Measurements from ENCODE around the gene RASD1. TPM values are rescaled to one million over a fixed set of nuclear protein-coding genes. Genes with fewer than 3 reads are reported as not detected.
A peak's percentile ranks its signal among the peaks of the same experiment; 100 is the strongest.

The RASD1 gene, protein sequence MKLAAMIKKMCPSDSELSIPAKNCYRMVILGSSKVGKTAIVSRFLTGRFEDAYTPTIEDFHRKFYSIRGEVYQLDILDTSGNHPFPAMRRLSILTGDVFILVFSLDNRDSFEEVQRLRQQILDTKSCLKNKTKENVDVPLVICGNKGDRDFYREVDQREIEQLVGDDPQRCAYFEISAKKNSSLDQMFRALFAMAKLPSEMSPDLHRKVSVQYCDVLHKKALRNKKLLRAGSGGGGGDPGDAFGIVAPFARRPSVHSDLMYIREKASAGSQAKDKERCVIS
- 6.6 and 7.5 TPM in 2 replicates for total RNA-seq

DNA sequence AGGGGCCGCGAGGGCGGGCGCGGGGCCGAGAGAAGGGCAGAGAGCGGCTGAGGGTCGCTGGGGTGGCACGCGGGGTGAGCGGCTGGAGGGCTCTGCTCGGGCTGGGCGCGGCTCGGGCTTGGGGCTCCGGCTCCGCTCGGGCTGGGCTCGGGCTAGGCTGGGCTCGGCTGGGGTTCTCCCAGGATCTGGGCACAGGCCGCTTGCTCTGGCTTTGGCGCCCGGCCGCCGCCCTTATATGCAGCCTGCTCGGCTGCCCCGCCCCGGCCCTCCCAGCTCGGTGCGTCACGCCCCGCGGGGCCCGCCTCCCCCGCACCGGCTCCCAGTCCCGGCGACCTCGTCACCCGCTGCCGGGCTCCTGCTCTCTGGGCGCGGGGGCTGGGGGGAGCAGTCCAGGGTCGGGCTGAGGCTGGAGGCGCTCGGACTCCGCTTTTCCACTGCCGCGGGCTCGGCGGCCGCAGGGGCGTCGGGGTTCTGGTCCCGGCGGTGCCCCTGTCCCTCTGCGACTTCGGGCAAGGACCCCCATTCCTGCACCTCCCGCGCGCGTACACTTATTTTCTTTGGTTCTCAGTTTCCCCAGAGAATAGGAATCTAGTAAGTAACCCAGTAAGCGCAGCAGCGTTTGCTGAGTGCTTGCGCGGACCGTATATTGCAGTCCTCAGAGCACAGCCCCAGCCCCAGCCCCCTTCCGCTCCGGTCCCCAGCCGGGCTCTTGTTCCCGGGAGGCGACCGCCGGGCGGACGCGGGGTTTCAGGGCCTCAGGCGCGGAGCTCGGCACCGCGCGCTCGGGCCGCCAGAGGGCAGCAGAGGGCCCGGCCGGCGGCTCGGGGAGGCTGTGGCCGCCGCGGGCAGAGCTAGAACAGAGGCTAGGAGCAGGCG, at the start of gene RASD1:
RASD1 (minus strand) TSS at position 207 of the 876 bp plus-strand sequence. CDS start 214 bp downstream, outside the sequence.
- Mint-ChIP-seq H3K27ac (peak within 1 kb of the TSS; percentile 72), H3K4me3 (peak within 1 kb of the TSS; percentile 77)

DNA sequence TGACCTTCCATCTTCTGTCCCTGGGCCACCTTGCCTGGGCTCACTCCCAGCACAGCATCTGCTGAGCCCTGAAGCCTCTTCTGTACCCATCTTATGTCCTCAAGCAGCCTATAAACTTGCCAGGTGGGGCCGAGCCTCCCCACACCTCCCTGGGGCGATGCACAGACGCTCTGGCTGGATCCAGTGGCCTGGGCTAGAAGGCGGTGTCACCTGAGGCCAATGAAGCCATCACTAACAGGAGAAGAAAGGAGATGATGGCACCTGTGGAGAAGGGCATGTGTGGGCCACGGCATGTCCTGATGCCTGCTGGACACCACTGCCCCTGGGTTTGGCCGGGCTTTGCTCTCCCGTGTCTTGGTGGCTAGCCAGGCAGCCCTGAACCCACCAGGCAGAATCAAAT, 49.8 kb upstream of the RASD1 start:
- Mint-ChIP-seq H3K27ac (no peak overlapping the region), H3K36me3 (ENCODE audit: low read depth) (no peaks in the 10 kb centered on the region), H3K4me1 (no peaks in the 10 kb centered on the region), H3K27me3 (no peaks in the 10 kb centered on the region), H3K9me3 (no peaks in the 10 kb centered on the region), H3K4me3 (no peak overlapping the region)
- no peak for DNase-seq
- intact Hi-C loops (cut with micrococcal nuclease), result no loop called here

More for the DNA sequence above, at the start of gene RASD1:
- intact Hi-C loops (cut with micrococcal nuclease), result loop anchor here (1.0 to 10.0 kb wide), 9 partner anchors 19 to 538 kb away; partner anchors contain the start of genes ATPAF2, GID4 and PEMT
- Mint-ChIP-seq H3K36me3 (ENCODE audit: low read depth) (peaks cover 20% of the 10 kb centered on the region), H3K4me1 (peaks cover 11% of the 10 kb centered on the region), H3K27me3 (peaks cover 21% of the 10 kb centered on the region), H3K9me3 (no peaks in the 10 kb centered on the region)
- peak; percentile 95 for DNase-seq

DNA sequence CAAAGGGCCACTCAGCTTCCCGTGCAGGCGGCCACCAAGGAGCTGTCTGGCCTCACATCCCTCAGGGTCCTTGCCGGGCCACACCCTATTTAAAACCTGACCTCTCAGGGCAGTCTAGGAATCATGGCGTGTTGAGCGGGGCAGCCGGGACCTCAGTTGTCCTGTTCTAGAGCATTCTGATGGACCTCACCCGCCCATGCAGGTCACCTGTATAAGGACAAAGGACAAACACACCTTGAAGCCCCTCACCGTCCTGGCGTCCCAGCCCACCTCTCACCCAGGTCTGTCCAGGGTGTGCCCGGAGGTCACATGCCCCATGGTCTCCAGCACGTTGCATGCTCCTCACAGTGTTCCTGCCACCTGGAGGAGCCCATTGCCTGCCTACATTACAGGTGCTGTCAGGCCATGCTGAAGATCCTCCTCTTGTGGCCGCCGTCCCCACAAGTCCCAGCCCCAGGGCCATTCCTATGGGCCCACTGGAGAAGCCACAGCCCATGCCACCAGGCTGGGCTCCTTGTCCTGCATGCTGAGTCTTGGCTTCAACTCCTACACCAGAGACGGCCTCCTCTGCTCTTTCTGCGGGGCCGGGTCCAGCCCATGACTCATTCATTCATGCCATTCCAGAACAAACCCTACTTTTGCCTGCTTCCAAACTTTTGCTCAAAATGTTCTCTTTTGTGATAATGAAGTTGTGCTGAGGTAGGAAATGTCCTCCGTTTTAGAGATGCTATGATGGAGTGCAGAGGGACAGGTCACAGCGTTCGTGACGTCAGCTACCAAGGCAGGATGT, 49.0 kb upstream of the RASD1 start:
- Mint-ChIP-seq H3K9me3 (no peaks in the 10 kb centered on the region), H3K36me3 (ENCODE audit: low read depth) (no peaks in the 10 kb centered on the region), H3K4me1 (no peaks in the 10 kb centered on the region), H3K4me3 (no peak overlapping the region), H3K27me3 (no peaks in the 10 kb centered on the region), H3K27ac (no peak overlapping the region)
- DNase-seq, result no peak
- intact Hi-C loops (cut with micrococcal nuclease), result no loop called here

DNA sequence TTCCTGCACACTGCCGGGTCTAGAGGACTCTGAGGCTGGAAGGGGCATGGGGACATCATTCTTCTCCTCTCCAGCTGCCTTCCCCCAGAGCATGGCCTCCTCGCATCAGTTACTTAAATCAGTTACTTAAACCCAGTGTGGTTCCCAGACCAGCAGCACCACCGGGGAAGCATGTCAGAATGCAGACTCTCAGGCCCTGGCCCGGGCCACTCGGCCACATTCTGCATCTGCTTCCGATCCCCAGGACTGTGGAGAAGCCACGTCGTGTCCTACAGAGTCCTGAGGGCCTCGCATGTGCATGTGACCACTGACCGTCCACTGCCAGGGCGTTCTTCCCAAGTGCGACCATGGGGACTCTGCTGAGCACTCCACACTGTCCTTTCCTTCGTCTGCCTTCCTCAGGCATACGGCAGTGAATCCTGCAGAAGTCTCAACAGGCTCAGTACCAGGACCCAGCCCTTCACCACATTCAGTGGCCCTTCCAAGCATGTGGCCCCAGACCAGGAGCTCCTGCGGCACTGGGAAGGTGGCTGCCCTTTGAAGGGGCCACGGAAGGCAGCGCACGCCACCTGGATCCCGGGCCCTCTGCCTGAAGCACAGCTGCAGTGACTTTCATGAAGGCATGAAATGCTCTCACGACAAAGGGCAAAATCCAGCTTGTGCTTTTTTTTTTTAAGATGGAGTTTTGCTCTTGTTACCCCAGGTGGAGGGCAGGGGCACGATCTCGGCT, 46.9 kb upstream of the RASD1 start:
- H3K27me3 Mint-ChIP-seq, result no peaks in the 10 kb centered on the region
- intact Hi-C loops (cut with micrococcal nuclease), result no loop called here
- no peak overlapping the region for H3K4me3 Mint-ChIP-seq
- DNase-seq, result no peak
- H3K4me1 Mint-ChIP-seq, result no peaks in the 10 kb centered on the region
- no peaks in the 10 kb centered on the region for H3K9me3 Mint-ChIP-seq
- H3K27ac Mint-ChIP-seq, result no peak overlapping the region
- no peaks in the 10 kb centered on the region for H3K36me3 Mint-ChIP-seq (ENCODE audit: low read depth)

DNA sequence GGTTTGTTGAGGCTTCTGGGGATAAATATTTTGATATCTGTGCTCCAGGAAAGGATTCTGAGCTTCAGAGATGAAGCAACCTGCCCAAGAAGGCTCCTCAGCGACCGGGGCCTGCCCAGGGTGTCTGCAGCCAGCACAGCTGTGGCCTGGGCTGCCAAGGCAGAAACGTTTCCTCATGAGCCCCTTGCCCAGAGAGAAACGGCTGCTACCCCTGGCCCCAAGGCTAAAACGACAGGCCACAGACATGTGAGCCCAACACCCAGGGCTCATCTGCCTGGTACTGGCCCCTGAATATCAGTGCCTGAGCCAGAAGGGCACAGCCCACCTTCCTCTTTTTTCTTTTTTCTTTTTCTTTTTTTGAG, 45.4 kb upstream of the RASD1 start:
- DNase-seq, result no peak
- intact Hi-C loops (cut with micrococcal nuclease), result no loop called here
- Mint-ChIP-seq H3K27ac (no peak overlapping the region), H3K4me3 (no peak overlapping the region), H3K27me3 (no peaks in the 10 kb centered on the region), H3K9me3 (no peaks in the 10 kb centered on the region), H3K4me1 (no peaks in the 10 kb centered on the region), H3K36me3 (ENCODE audit: low read depth) (no peaks in the 10 kb centered on the region)

DNA sequence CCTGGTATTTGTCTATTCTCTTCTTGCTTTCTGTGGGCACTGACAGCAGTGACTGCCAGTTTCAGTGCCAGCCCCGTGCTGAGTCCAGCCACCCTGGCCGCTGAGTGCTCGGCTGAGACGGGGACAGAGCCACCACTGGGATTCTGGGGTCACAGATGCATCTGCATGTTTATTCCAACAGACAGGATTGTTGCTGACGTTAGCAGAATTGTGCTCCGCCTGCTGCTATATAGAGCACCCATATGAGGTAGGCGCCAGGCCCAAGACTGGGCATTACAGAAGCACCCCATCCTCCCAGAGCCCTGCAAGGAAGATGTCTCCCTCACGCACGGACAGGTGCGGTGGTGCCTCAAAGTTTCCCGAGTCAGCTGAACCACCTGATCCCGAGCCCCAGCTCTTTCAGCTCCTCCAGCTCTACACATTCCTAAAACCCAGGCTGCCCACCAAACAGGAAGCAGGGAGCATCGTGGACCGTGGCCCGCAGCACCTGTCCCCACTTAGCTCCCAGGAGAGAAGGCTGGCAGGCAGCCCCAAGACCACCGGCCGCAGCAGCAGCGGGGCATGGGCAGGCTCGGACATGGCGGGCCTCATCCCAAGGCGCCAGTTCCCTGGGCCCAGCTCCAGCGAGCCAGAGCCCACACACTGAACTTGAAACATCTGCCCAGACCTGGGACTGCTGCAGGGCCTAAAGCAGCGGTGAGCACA, 44.9 kb upstream of the RASD1 start:
- Mint-ChIP-seq H3K27me3 (no peaks in the 10 kb centered on the region), H3K4me3 (no peak overlapping the region), H3K36me3 (ENCODE audit: low read depth) (no peaks in the 10 kb centered on the region), H3K4me1 (no peaks in the 10 kb centered on the region), H3K9me3 (no peaks in the 10 kb centered on the region), H3K27ac (no peak overlapping the region)
- intact Hi-C loops (cut with micrococcal nuclease), result no loop called here
- DNase-seq, result no peak

DNA sequence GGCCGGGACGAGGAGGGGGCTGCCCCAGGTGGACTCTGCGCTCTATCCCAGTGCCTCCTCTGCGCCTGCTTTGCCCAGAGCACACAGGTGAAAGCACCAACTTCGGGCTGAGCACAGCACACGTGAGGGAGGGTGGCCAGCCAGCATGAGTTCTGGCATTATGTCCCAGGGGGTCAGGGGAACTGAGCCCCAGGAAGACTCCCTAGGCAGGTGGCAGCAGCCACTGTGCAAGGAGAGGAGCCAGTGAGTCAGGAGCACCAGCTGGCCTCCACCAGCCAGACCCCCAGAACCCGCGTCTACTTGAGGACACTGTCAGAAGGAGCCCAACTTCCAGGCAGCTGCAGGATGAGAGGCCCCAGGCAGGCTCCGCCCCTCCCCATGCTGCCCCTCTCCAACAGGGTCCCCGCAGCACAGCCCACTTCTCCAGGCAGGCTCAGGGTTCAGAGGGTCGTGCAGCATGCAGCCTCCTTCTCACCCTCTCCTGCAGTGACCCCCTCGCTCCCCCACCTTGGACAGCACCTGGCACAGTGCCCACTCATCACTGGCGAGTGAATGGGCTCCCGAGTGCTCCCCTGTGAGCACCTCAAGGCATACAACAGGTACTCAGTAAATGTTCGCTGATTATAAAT, 44.2 kb upstream of the RASD1 start:
- Mint-ChIP-seq H3K36me3 (ENCODE audit: low read depth) (no peaks in the 10 kb centered on the region), H3K4me3 (no peak overlapping the region), H3K27ac (no peak overlapping the region), H3K4me1 (no peaks in the 10 kb centered on the region), H3K27me3 (no peaks in the 10 kb centered on the region), H3K9me3 (no peaks in the 10 kb centered on the region)
- intact Hi-C loops (cut with micrococcal nuclease), result no loop called here
- DNase-seq, result no peak

DNA sequence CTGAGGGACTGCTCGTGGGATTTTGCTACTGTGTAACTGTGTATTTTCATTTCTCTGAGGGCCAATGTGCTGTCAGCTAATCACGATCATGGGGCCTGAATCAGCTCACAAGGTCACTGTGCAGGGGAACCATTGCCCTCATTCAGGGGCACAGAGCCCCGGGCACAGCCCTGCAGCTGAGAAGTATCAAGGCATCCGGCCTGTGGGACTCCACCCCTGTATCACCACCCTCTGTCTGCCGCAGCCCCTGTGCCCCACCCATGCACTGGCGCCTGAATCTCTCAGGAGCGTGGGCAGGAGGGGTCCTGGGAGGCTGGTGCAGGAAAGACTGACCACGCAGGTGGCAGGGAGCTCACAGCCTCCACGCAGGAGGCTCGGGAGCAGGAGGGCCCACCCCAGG, 43.4 kb upstream of the RASD1 start:
- no peak overlapping the region for H3K27ac Mint-ChIP-seq
- no peaks in the 10 kb centered on the region for H3K36me3 Mint-ChIP-seq (ENCODE audit: low read depth)
- no peak overlapping the region for H3K4me3 Mint-ChIP-seq
- no peak for DNase-seq
- no peaks in the 10 kb centered on the region for H3K4me1 Mint-ChIP-seq
- H3K27me3 Mint-ChIP-seq, result no peaks in the 10 kb centered on the region
- no peaks in the 10 kb centered on the region for H3K9me3 Mint-ChIP-seq
- intact Hi-C loops (cut with micrococcal nuclease), result no loop called here

DNA sequence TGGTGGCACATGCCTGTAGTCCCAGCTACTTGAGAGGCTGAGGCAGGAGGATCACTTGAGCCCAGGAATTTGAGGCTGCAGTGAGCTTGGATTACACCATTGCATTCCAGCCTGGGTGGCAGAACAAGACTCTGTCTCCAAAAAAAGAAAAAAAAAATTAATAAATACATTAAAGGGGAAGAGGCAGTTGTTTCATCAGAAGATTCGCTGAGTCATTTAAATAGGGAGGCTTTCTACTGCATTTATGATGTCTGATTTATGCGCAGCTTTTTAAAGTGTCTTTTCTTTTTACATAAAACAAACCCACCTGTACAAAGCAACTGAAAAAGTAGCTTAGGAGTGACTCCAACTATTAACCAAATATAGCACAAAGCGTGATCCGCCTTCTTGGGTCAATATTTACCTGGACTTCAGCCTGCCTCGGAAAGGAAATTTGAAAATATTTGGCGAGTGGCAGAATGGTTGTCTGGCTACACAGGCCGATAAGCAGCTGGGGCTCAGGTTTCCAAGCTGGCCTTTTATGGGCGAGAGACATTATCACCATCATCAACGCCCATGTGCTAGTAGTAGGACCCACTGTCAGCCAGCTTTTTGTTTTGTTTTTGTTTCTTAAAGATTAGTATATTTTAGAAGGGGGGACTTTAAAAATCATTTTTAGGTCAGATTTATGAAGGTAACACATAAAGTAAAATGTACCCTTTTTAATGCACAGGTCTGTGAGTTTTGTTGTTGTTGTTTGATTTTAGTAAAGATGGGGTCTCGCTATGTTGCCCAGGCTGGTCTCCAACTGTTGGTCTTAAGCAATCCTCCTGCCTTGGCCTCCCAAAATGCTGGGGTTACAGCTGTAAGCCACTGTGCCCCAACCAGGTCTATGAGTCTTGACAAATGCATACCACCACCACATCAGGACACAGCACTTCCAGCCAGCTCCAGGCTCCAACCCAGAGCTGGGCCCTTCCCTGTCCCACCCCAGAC, 42.5 kb upstream of the RASD1 start:
- Mint-ChIP-seq H3K27me3 (no peaks in the 10 kb centered on the region), H3K36me3 (ENCODE audit: low read depth) (no peaks in the 10 kb centered on the region), H3K4me3 (no peak overlapping the region), H3K27ac (no peak overlapping the region), H3K4me1 (no peaks in the 10 kb centered on the region), H3K9me3 (no peaks in the 10 kb centered on the region)
- intact Hi-C loops (cut with micrococcal nuclease), result no loop called here
- no peak for DNase-seq

DNA sequence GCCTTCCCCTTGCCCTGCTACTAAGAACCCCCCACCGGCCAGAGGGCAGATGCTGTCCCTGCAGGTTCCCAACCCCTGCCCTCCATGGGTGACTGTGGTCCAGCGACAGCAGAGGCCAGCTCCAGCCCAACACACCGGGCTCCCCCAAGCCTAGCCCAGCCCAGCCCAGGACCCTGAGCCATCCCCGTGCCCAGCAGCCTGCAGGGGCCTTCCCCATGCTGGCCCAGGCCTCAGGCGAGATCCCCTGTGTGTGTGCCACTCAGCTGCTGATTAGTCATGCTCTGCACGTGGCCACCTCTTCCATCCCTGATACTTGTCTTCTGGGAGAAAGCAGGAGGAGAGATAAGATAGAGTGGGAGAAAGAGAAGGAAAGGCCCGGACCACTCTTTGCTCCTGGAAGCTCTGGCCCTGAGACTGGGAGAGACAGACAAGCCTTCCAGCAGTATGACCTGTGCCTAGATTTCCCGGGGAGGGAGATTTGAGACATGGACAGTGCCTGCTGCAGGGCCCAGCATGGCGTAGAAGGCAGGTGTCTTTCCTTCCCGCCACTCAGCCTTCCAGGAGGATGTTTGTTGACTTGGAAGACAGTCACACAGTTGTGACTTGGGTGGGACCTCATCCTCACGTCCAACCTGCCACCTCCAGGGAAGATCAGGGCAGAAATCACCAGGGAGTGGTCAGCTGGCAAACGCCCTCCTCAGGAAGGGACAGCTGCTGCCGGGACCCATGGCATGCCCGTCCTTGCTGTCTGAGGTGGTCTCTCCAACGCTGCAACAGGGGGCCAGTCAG, 41.3 kb upstream of the RASD1 start:
- H3K9me3 Mint-ChIP-seq, result no peaks in the 10 kb centered on the region
- DNase-seq, result no peak
- intact Hi-C loops (cut with micrococcal nuclease), result no loop called here
- H3K27ac Mint-ChIP-seq, result no peak overlapping the region
- no peak overlapping the region for H3K4me3 Mint-ChIP-seq
- no peaks in the 10 kb centered on the region for H3K27me3 Mint-ChIP-seq
- no peaks in the 10 kb centered on the region for H3K36me3 Mint-ChIP-seq (ENCODE audit: low read depth)
- H3K4me1 Mint-ChIP-seq, result no peaks in the 10 kb centered on the region

DNA sequence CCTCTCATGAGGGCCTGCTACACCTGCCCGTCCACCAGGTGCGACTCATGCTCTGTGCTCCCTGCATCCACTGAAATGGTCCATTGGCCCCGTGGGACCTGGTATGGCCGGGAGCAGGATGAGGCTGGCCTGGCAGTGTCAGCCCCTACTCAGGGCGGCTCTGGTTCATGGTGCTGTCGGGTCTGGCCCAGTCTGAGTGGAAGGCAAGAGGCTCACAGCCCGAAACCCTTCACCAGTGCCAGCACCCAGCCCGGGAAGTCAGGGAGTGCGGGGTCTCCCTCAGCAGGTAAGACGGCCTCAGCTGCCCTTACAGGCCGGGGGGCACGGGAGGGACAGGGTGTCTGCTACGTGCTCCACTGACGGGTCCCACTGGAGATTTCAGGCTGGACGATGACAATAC, 40.5 kb upstream of the RASD1 start:
- intact Hi-C loops (cut with micrococcal nuclease), result no loop called here
- H3K4me3 Mint-ChIP-seq, result no peak overlapping the region
- DNase-seq, result no peak

More for the DNA sequence above, 40.5 kb upstream of the RASD1 start:
- Mint-ChIP-seq H3K4me1 (no peaks in the 10 kb centered on the region), H3K9me3 (no peaks in the 10 kb centered on the region), H3K27ac (no peak overlapping the region), H3K27me3 (peaks cover 5% of the 10 kb centered on the region), H3K36me3 (ENCODE audit: low read depth) (no peaks in the 10 kb centered on the region)
